H9 (cell line): ENCODE measurements around the gene ADAM19. TPM values are rescaled to one million over a fixed set of nuclear protein-coding genes. Genes with fewer than 3 reads are reported as not detected.
"Not testable (repeated sequence)": the region's sequence is repeated elsewhere in the genome, so short reads cannot be mapped to it uniquely, and the experiment has no call there.

Source experiments
- DNase-seq: peaks from one replicate; pipeline ENCODE4 v3.0.0-alpha.2; 2017
- H2AFZ ChIP-seq: one replicate; pipeline ENCODE4 v1.6.1; 2013; ENCODE audit warnings: mild to moderate bottlenecking, low read length, control low read depth, moderate library complexity
- H2AK5ac ChIP-seq: 2 replicates; pipeline ENCODE4 v1.6.1; 2013; ENCODE audit warnings: low read length, control low read depth, mixed read lengths; ENCODE audit not compliant: insufficient read length
- H2BK120ac ChIP-seq: one replicate; pipeline ENCODE4 v1.6.1; 2013; ENCODE audit warnings: low read depth, mild to moderate bottlenecking, low read length, control low read depth, inconsistent platforms; ENCODE audit not compliant: poor library complexity, severe bottlenecking
- H2BK12ac ChIP-seq: 2 replicates; pipeline ENCODE4 v1.6.1; 2013; ENCODE audit warnings: low read length, control low read depth, mixed read lengths, low read depth; ENCODE audit not compliant: insufficient read length
- H2BK15ac ChIP-seq: 2 replicates; pipeline ENCODE4 v1.6.1; 2013; ENCODE audit warnings: low read depth, low read length, control low read depth
- H2BK20ac ChIP-seq: one replicate; pipeline ENCODE4 v1.6.1; 2013; ENCODE audit warnings: low read depth, mild to moderate bottlenecking, low read length, control low read depth, inconsistent platforms; ENCODE audit not compliant: poor library complexity, severe bottlenecking
- H2BK5ac ChIP-seq: 2 replicates; pipeline ENCODE4 v1.6.1; 2013; ENCODE audit warnings: low read length, control low read depth, mixed read lengths; ENCODE audit not compliant: insufficient read length
- H3K14ac ChIP-seq: 2 replicates; pipeline ENCODE4 v1.6.1; 2013; ENCODE audit warnings: low read length, control low read depth; ENCODE audit not compliant: insufficient read depth
- H3K18ac ChIP-seq: 2 replicates; pipeline ENCODE4 v1.6.1; 2013; ENCODE audit warnings: low read depth, mild to moderate bottlenecking, mixed read lengths, low read length, control low read depth; ENCODE audit not compliant: insufficient read length
- H3K23ac ChIP-seq: 2 replicates; pipeline ENCODE4 v1.6.1; 2013; ENCODE audit warnings: low read length, control low read depth, mixed read lengths, low read depth; ENCODE audit not compliant: insufficient read length
- H3K23me2 ChIP-seq: 2 replicates; pipeline ENCODE4 v1.6.1; 2013; ENCODE audit warnings: low read depth, mild to moderate bottlenecking, mixed read lengths, low read length, control low read depth; ENCODE audit not compliant: insufficient read length, poor library complexity, severe bottlenecking
- H3K27ac ChIP-seq: 2 replicates; pipeline ENCODE4 v1.5.1; 2013; ENCODE audit warnings: low read length, control low read depth, mixed read lengths, low read depth; ENCODE audit not compliant: insufficient read length
- H3K27me3 ChIP-seq: 2 replicates; pipeline ENCODE4 v1.6.1; 2013; ENCODE audit warnings: low read length, control low read depth, inconsistent platforms; ENCODE audit not compliant: insufficient read depth
- H3K4ac ChIP-seq: 2 replicates; pipeline ENCODE4 v1.6.1; 2013; ENCODE audit warnings: low read depth, mild to moderate bottlenecking, control low read depth, inconsistent platforms, low read length, moderate library complexity
- H3K4me1 ChIP-seq: 2 replicates; pipeline ENCODE4 v1.6.1; 2013; ENCODE audit warnings: low read length, control low read depth, inconsistent platforms; ENCODE audit not compliant: insufficient read depth
- H3K4me2 ChIP-seq: 2 replicates; pipeline ENCODE4 v1.6.1; 2013; ENCODE audit warnings: low read length, control low read depth, mixed read lengths; ENCODE audit not compliant: insufficient read length, insufficient read depth
- H3K56ac ChIP-seq: 2 replicates; pipeline ENCODE4 v1.6.1; 2013; ENCODE audit warnings: low read depth, mild to moderate bottlenecking, mixed read lengths, low read length, control low read depth; ENCODE audit not compliant: insufficient read length
- H3K79me1 ChIP-seq: 2 replicates; pipeline ENCODE4 v1.6.1; 2013; ENCODE audit warnings: low read depth, mild to moderate bottlenecking, moderate library complexity, low read length, control low read depth, inconsistent platforms; ENCODE audit not compliant: insufficient read depth, poor library complexity, severe bottlenecking
- H3K79me2 ChIP-seq: 2 replicates; pipeline ENCODE4 v1.6.1; 2013; ENCODE audit warnings: low read length, control low read depth, inconsistent platforms; ENCODE audit not compliant: insufficient read depth
- H3K9ac ChIP-seq: 2 replicates; pipeline ENCODE4 v1.6.1; 2013; ENCODE audit warnings: low read length, control low read depth, mixed read lengths; ENCODE audit not compliant: insufficient read length; ENCODE audit errors: extremely low read depth
- H3K9me3 ChIP-seq: one replicate; pipeline ENCODE4 v1.6.1; 2013; ENCODE audit warnings: low read depth, low read length, inconsistent platforms; ENCODE audit not compliant: control insufficient read depth
- H3T11ph ChIP-seq: one replicate; pipeline ENCODE4 v1.6.1; 2013; ENCODE audit warnings: mild to moderate bottlenecking, low read length, control low read depth, inconsistent platforms
- H4K20me1 ChIP-seq: one replicate; pipeline ENCODE4 v1.6.1; 2013; ENCODE audit not compliant: control insufficient read depth, insufficient read length, insufficient read depth
- H4K5ac ChIP-seq: 2 replicates; pipeline ENCODE4 v1.6.1; 2013; ENCODE audit warnings: low read depth, mild to moderate bottlenecking, mixed read lengths, low read length, control low read depth; ENCODE audit not compliant: insufficient read length
- H4K8ac ChIP-seq: replicated peaks from 2 replicates; pipeline ENCODE4 v1.6.1; 2013; ENCODE audit warnings: low read length, control low read depth, mixed read lengths, low read depth; ENCODE audit not compliant: insufficient read length
- H4K91ac ChIP-seq: 2 replicates; pipeline ENCODE4 v1.6.1; 2013; ENCODE audit warnings: low read depth, mild to moderate bottlenecking, moderate library complexity, mixed read lengths, low read length, control low read depth; ENCODE audit not compliant: insufficient read length
- H3K27ac Mint-ChIP-seq, 3 experiments: 2 replicates in 2 of 3; 3 replicates in 1 of 3; pipeline ENCODE4 v1.8.0; 2020 to 2021; ENCODE audit warnings: mixed read lengths in 3 of 3, mild to moderate bottlenecking in 1 of 3, moderate library complexity in 1 of 3
- H3K27me3 Mint-ChIP-seq: 2 replicates; pipeline ENCODE4 v1.8.0; 2021; ENCODE audit warnings: low read depth, mild to moderate bottlenecking, moderate library complexity, mixed read lengths
- H3K36me3 Mint-ChIP-seq, 3 experiments: 2 replicates in 2 of 3; 3 replicates in 1 of 3; pipeline ENCODE4 v1.8.0; 2020 to 2021; ENCODE audit warnings: low read depth in 3 of 3, mixed read lengths in 3 of 3; ENCODE audit not compliant: insufficient read depth in 1 of 3
- H3K4me1 Mint-ChIP-seq, 2 experiments: 2 replicates each; pipeline ENCODE4 v1.8.0; 2020; ENCODE audit warnings: mixed read lengths in 2 of 2
- H3K4me3 Mint-ChIP-seq, 2 experiments: 2 replicates in 1 of 2; 3 replicates in 1 of 2; pipeline ENCODE4 v1.8.0; 2020 to 2021; ENCODE audit warnings: mild to moderate bottlenecking in 2 of 2, mixed read lengths in 2 of 2, moderate library complexity in 1 of 2
- H3K9me3 Mint-ChIP-seq, 2 experiments: 2 replicates in 1 of 2; 3 replicates in 1 of 2; pipeline ENCODE4 v1.8.0; 2020; ENCODE audit warnings: mild to moderate bottlenecking in 2 of 2, mixed read lengths in 2 of 2, moderate library complexity in 1 of 2
- CTCF ChIP-seq: fragments of 200-600 bp; sonication (generic); conservative IDR thresholded peaks from 3 replicates; pipeline ENCODE4 v1.8.0; 2021; ENCODE audit warnings: antibody characterized with exemption, mild to moderate bottlenecking
- WGBS: extraction: QIAGEN DNeasy Blood & Tissue Kit; methylation state at CpG from one replicate; pipeline ENCODE4 v1.1.7; 2013; ENCODE audit warnings: missing lambda C conversion rate, low lambda C conversion rate, mixed read lengths; ENCODE audit not compliant: insufficient read length; ENCODE audit errors: extremely low coverage; 5-methylcytosine and 5-hydroxymethylcytosine counted together
- total RNA-seq: library from RNA; stranded (reverse); gene quantifications from 2 replicates; pipeline ENCODE4 v1.2.1, GENCODE V29; 2021

ADAM19 gene
- total RNA-seq, 1 experiment from 2014 or later = 9.9 TPM

DNA sequence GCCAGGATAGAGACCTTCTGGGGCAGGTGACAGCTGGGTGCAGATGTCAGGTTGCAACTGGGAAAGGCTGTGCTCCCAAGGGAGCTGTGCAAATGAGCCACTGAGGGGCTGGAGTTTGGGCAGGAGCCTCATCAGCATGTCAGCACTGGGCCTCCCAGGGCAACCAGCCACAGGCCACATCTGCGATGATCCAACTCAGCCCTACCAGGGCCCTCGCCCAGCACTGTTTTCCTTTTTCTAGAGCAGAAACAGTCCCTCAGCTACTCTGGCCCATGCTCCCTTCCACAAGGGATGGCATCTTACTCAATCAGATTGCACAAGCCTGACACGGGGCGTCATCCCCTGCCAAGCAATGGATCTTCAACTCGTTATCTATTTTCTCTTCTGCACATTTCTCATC lies 90.8 kb downstream of the ADAM19 start:
- Mint-ChIP-seq H3K36me3 (peaks cover 5 to 27% (median 22%) of the 10 kb centered on the region in 3 experiments; a peak in 6 of 7 replicates), H3K9me3 (no peaks in the 10 kb centered on the region), H3K27me3 (no peaks in the 10 kb centered on the region), H3K4me3 (no peak overlapping the region), H3K27ac (no peak overlapping the region), H3K4me1 (peaks cover 3% of the 10 kb centered on the region in 2 experiments)
- no peak overlapping the region for H2AK5ac ChIP-seq
- H2BK5ac ChIP-seq = no peak overlapping the region
- H3K4me2 ChIP-seq = no peak overlapping the region
- no peak overlapping the region for H3K9ac ChIP-seq
- H3K4ac ChIP-seq = no peak overlapping the region
- H3T11ph ChIP-seq = no peak overlapping the region
- no peak overlapping the region for H4K8ac ChIP-seq
- no peaks in the 10 kb centered on the region for H3K79me1 ChIP-seq
- no peak overlapping the region for H3K18ac ChIP-seq
- no peaks in the 10 kb centered on the region for H3K23me2 ChIP-seq
- no peak overlapping the region for H2AFZ ChIP-seq
- no peaks in the 10 kb centered on the region for H3K79me2 ChIP-seq
- H4K91ac ChIP-seq = no peak overlapping the region
- H3K4me1 ChIP-seq = peaks cover under 1% of the 10 kb centered on the region; the same call in 1 of the 2 replicates
- no peak overlapping the region for H3K23ac ChIP-seq
- no peak overlapping the region for H2BK20ac ChIP-seq
- H3K14ac ChIP-seq = no peak overlapping the region
- no peak overlapping the region for H2BK120ac ChIP-seq
- TF ChIP-seq CTCF = no peak
- H3K27me3 ChIP-seq = no peaks in the 10 kb centered on the region
- no peak overlapping the region for H3K56ac ChIP-seq
- no peak overlapping the region for H3K27ac ChIP-seq
- H4K5ac ChIP-seq = no peak overlapping the region
- DNase-seq = no peak
- no peak overlapping the region for H2BK12ac ChIP-seq
- no peaks in the 10 kb centered on the region for H4K20me1 ChIP-seq
- no peak overlapping the region for H2BK15ac ChIP-seq
- WGBS = no CpG with 5 or more reads among the region's 5 CpGs
- no peaks in the 10 kb centered on the region for H3K9me3 ChIP-seq

- H2BK12ac ChIP-seq, H3K4me3 Mint-ChIP-seq, H2AFZ ChIP-seq, H3K4me1 ChIP-seq, H3K56ac ChIP-seq, H3K9me3 ChIP-seq, H3K23ac ChIP-seq, DNase-seq, H3K4me2 ChIP-seq, H3K27me3 ChIP-seq, H3K27ac ChIP-seq, H3K9ac ChIP-seq, H4K20me1 ChIP-seq, H3K23me2 ChIP-seq, H2BK15ac ChIP-seq, H3K79me1 ChIP-seq, H3T11ph ChIP-seq, H3K27me3 Mint-ChIP-seq, H3K18ac ChIP-seq, H2BK5ac ChIP-seq, H3K79me2 ChIP-seq, H3K9me3 Mint-ChIP-seq, H4K5ac ChIP-seq, H2BK120ac ChIP-seq, H4K91ac ChIP-seq, H3K4ac ChIP-seq, H4K8ac ChIP-seq, H3K14ac ChIP-seq, H2BK20ac ChIP-seq, H3K27ac Mint-ChIP-seq, H2AK5ac ChIP-seq: not testable (repeated sequence)
- no CpG with 5 or more reads among the region's 2 CpGs for WGBS
- peaks cover 20% of the 10 kb centered on the region in 2 experiments for H3K4me1 Mint-ChIP-seq
- H3K36me3 Mint-ChIP-seq = peaks cover 5 to 17% (median 15%) of the 10 kb centered on the region in 3 experiments; a peak in 6 of 7 replicates
Observed at GRCh38 chr5:157482702-157483101, 92.9 kb downstream of the ADAM19 start.
